Stomach smooth muscle (tissue), 2 donors: Measurements from ENCODE around the gene SF3A1.
"Not testable (repeated sequence)": the region's sequence is repeated elsewhere in the genome, so short reads cannot be mapped to it uniquely, and the experiment has no call there.

ENCODE experiments used
- H3K27ac ChIP-seq: one replicate; pipeline ENCODE4 v1.7.0; 2013; ENCODE audit warnings: mild to moderate bottlenecking, low read length, inconsistent platforms
- H3K27me3 ChIP-seq, 2 donors: one replicate each; pipeline ENCODE4 v1.7.0; 2013; ENCODE audit warnings: low read length in 2 of 2; ENCODE audit not compliant: insufficient read depth in 2 of 2, control insufficient read depth in 1 of 2
- H3K36me3 ChIP-seq, 2 donors: one replicate each; pipeline ENCODE4 v1.7.0; 2013; ENCODE audit warnings: low read length in 2 of 2; ENCODE audit not compliant: control insufficient read depth in 2 of 2, insufficient read depth in 2 of 2
- H3K4me1 ChIP-seq: one replicate; pipeline ENCODE4 v1.7.0; 2013; ENCODE audit warnings: low read length; ENCODE audit not compliant: control insufficient read depth, insufficient read depth
- H3K4me3 ChIP-seq, 2 donors: one replicate each; pipeline ENCODE4 v1.7.0; 2013; ENCODE audit warnings: low read length in 2 of 2
- H3K9ac ChIP-seq, 2 donors: one replicate each; pipeline ENCODE4 v1.7.0; 2013; ENCODE audit warnings: low read length in 2 of 2, mild to moderate bottlenecking in 1 of 2
- H3K9me3 ChIP-seq, 2 donors: one replicate each; pipeline ENCODE4 v1.7.0; 2013; ENCODE audit warnings: low read length in 2 of 2; ENCODE audit not compliant: control insufficient read depth in 2 of 2
- donor health status: healthy.
- donor health status: Pancreatic carcinoma.

The SF3A1 gene

DNA sequence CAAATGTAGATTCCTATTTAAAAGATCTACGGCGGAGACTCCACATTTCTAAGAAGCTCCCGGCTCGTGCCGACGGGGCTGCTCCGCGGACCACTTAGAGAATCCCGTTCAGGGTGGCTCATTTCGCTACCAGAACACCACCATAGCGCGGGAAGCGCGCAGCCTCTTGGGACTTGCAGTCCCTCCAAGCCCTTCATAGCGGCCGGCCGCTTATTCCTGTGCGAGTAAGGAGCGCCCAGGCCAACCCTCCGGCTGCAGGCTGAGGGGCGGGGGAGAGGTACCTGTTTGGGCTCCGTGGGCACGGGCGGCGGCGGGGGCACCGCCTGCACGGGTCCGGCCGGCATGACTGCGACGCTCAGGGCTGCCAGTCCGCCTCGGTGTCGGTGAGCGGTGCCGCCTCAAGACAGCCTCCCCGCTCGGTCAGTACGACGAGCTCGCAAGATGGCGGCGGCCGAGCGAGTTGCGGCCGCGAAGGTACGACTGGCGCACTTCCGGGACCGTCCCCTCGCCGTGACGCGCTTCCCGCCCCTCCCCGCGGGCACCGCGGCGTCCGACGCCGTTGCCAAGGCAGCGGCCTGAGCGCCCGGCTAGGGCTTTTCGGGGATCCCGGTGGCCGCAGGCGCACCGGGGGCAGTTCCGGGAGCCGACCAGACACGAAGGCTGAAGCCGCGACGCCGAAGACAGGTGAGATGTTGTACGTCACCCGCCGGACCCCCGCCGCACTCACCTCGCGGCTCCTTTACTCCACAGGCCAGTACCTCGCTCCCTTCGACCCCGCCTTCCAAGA, at the start of gene SF3A1, which contains the start of gene CCDC157:
Gene SF3A1, minus strand, starts transcription at position 446 of the 787 bp plus-strand sequence. Its CDS starts 102 bp downstream, at position 344.
Gene CCDC157, plus strand, starts transcription at position 559 of the 787 bp plus-strand sequence. CDS start 8,994 bp downstream, outside the sequence.
- Histone ChIP-seq H3K4me1 (peaks cover 30% of the 10 kb centered on the region), H3K4me3 (peak within 1 kb of the TSS; percentile 94 to 99), H3K27me3 (no peaks in the 10 kb centered on the region), H3K9me3 (no peaks in the 10 kb centered on the region), H3K36me3 (peaks cover 13 to 19% of the 10 kb centered on the region in 2 donors), H3K9ac (peak within 1 kb of the TSS; percentile 93 to 96), H3K27ac (peak within 1 kb of the TSS; percentile 98)

DNA sequence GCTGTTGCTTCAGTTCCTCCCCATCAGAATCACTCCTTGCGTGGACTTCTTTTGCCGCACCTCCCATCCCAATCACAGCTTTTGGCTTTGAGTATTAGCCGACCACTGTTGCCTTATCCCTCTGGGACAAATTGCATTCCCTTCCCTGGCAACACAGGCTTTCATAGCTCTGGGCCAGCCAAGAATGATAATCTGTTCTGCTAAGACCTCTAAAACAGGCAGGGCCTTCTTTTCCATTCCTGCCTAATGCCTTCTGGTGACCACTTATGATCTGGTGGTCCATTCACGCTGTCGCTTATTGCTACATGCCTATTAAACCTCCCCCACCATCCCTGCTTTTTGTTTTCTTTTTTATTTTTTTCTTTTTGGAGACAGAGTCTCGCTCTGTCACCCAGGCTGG, 49.7 kb upstream of the SF3A1 start:
- Histone ChIP-seq H3K9ac (no peak overlapping the region), H3K36me3 (peaks cover 10 to 14% of the 10 kb centered on the region in 2 donors), H3K27ac (no peak overlapping the region), H3K9me3 (no peaks in the 10 kb centered on the region), H3K4me3 (no peak overlapping the region), H3K27me3 (no peaks in the 10 kb centered on the region), H3K4me1 (peaks cover 3% of the 10 kb centered on the region)

DNA sequence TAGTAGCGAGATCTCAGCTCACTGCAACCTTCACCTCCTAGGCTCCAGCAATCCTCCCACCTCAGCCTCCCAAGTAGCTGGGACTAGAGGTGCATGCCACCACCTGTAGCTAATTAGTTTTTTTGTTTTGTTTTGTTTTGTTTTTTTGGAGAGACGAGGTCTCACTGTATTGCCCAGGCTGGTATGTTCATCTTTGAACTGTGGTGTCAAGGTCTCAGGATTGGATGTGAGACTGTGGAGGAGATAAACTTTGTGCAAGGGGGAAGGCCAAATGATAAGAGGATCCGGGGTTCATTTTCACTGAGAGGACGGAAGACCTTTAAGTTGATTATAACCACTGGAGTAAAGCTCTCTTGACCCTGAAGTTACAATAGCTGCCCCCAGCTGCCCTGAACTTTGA, 49.0 kb upstream of the SF3A1 start:
- Histone ChIP-seq H3K36me3 (peaks cover 10 to 14% of the 10 kb centered on the region in 2 donors), H3K27me3 (no peaks in the 10 kb centered on the region), H3K9ac (no peak overlapping the region), H3K4me1 (peaks cover 3% of the 10 kb centered on the region), H3K9me3 (no peaks in the 10 kb centered on the region), H3K27ac (no peak overlapping the region), H3K4me3 (no peak overlapping the region)

GRCh38 chr22:30404307-30404706, 47.6 kb upstream of the SF3A1 start:
- Histone ChIP-seq H3K27ac (no peak overlapping the region), H3K27me3 (no peaks in the 10 kb centered on the region), H3K4me1 (peaks cover 6% of the 10 kb centered on the region), H3K9me3 (no peaks in the 10 kb centered on the region), H3K9ac (no peak overlapping the region), H3K4me3 (no peak overlapping the region), H3K36me3 (peaks cover 10 to 11% of the 10 kb centered on the region in 2 donors)

GRCh38 chr22:30402766-30403104, 46.0 kb upstream of the SF3A1 start:
- not testable (repeated sequence) for H3K4me3 ChIP-seq, H3K27me3 ChIP-seq, H3K9me3 ChIP-seq, H3K36me3 ChIP-seq, H3K27ac ChIP-seq, H3K9ac ChIP-seq
- H3K4me1 ChIP-seq, result peaks cover 16% of the 10 kb centered on the region

DNA sequence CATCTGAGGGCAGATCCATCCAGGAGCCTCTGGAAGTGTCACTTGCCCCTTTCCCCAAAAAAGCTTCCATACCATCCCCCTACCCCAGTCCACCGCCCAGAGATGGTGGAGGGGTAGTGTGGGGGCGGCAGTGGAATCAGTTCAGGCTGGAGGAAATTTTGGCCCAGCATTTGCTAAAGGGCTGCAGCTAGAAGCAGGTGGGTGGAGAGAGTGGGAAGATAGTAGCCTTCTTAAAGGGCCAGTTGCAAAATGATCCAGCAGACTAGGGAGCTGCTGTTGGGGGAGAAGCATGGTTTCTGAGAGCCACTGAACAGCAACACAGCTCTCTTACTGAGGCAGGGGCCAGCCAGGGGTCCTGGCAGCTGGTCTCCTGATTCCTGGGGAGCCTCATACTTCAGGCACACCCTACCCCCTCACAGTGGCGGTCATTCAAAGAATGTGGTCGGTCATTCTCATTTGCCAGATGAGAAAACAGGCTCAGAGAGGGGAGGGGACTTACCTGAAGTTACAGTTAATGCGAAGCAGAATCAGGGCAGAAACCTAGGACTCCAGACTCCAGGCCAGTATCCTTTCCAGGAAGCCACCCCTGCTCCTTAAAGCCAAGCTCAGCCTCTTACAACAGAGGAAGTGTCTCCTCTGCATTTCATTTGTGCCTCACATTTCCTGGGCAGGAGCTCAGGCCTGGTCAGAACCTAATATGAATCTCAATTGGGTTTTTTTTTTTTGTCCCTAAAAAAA, 45.5 kb upstream of the SF3A1 start:
- H3K27ac ChIP-seq, result no peak overlapping the region
- no peak overlapping the region for H3K9ac ChIP-seq
- no peaks in the 10 kb centered on the region for H3K27me3 ChIP-seq
- no peaks in the 10 kb centered on the region for H3K9me3 ChIP-seq
- H3K4me3 ChIP-seq, result no peak overlapping the region
- H3K36me3 ChIP-seq, result peaks cover 3 to 6% of the 10 kb centered on the region in 2 donors
- H3K4me1 ChIP-seq, result peaks cover 21% of the 10 kb centered on the region

DNA sequence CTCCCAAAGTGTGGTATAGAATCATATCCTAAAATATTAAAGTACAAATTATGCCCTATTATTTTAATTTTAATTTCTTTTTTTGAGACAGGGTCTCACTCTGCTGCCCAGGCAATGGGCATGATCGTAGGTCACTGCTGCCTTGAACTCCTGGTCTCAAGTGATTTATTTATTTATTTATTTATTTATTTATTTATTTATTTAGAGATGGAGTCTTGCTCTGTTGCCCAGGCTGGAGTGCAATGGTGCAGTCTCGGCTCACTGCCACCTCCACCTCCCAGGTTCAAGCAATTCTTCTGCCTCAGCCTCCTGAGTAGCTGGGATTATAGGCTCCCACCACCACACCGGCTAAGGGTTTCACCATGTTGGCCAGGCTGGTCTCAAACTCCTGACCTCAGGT, 44.3 kb upstream of the SF3A1 start:
- H3K36me3 ChIP-seq, H3K9ac ChIP-seq, H3K4me3 ChIP-seq, H3K27me3 ChIP-seq, H3K27ac ChIP-seq, H3K9me3 ChIP-seq: not testable (repeated sequence)
- H3K4me1 ChIP-seq, result peaks cover 31% of the 10 kb centered on the region

DNA sequence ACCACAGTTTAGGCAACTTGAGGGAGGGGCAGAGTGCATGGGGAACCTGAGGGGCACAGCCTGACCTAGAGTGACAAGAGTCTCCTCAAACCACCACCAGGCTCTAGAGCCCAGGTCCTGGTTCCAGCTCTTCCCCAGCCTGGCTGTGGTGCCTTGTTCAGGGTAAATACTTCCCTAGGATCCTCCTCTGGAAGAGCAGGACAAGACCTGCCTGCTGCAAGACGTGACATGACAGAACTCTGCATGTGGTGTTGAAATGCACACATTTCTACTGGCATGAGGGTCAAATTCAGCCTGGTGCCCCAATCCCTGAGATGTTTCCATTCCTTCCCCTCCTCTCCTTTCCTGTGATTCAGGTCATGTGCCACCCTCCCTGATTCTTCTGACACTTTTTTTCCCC, 43.5 kb upstream of the SF3A1 start:
- Histone ChIP-seq H3K27me3 (no peaks in the 10 kb centered on the region), H3K9ac (no peak overlapping the region), H3K27ac (no peak overlapping the region), H3K4me3 (no peak overlapping the region), H3K4me1 (peaks cover 34% of the 10 kb centered on the region), H3K9me3 (no peaks in the 10 kb centered on the region), H3K36me3 (no peaks in the 10 kb centered on the region)

- Histone ChIP-seq H3K27me3 (no peaks in the 10 kb centered on the region), H3K9ac (no peak overlapping the region), H3K36me3 (no peaks in the 10 kb centered on the region), H3K4me3 (no peak overlapping the region), H3K9me3 (no peaks in the 10 kb centered on the region), H3K4me1 (peaks cover 34% of the 10 kb centered on the region), H3K27ac (no peak overlapping the region)
Observed at GRCh38 chr22:30399718-30400117, 43.0 kb upstream of the SF3A1 start.

GRCh38 chr22:30398685-30399680, 42.3 kb upstream of the SF3A1 start:
- H3K27me3 ChIP-seq, result no peaks in the 10 kb centered on the region
- H3K27ac ChIP-seq, result no peak overlapping the region
- no peak overlapping the region for H3K9ac ChIP-seq
- H3K4me3 ChIP-seq, result peak overlapping the region in 1 of 2 donors; percentile 76
- H3K4me1 ChIP-seq, result peaks cover 34% of the 10 kb centered on the region
- H3K9me3 ChIP-seq, result no peaks in the 10 kb centered on the region
- no peaks in the 10 kb centered on the region for H3K36me3 ChIP-seq
